CD4-positive, CD25-positive, alpha-beta regulatory T cell (primary cell): Measurements from ENCODE around the gene SMG9. TPM values are rescaled to one million over a fixed set of nuclear protein-coding genes. Genes with fewer than 3 reads are reported as not detected.

ENCODE experiments used
- ATAC-seq, 2 donors: fragments of 150-1000 bp; cut with Tn5 transposase; one replicate each; pipeline ENCODE4 v1.10.0; 2021; ENCODE audit warnings: low read depth in 2 of 2, moderate number of reproducible peaks in 2 of 2, moderate library complexity in 1 of 2
- DNase-seq, 3 donors: peaks; one replicate each; pipeline versions ENCODE4 v3.0.0 to v3.0.0-alpha.2; 2012 to 2022; ENCODE audit warnings: mixed read lengths in 1 of 3
- H3K27ac ChIP-seq: one replicate; pipeline ENCODE4 v1.7.0; 2013; ENCODE audit warnings: mild to moderate bottlenecking, low read length; ENCODE audit not compliant: insufficient read depth, poor library complexity, severe bottlenecking
- H3K27me3 ChIP-seq: one replicate; pipeline ENCODE4 v1.7.0; 2013; ENCODE audit warnings: low read length; ENCODE audit not compliant: control insufficient read depth, insufficient read depth
- H3K36me3 ChIP-seq: one replicate; pipeline ENCODE4 v1.7.0; 2013; ENCODE audit warnings: mild to moderate bottlenecking, low read length, moderate library complexity; ENCODE audit not compliant: control insufficient read depth, insufficient read depth
- H3K4me1 ChIP-seq: 2 replicates; pipeline ENCODE4 v1.7.0; 2013; ENCODE audit warnings: mild to moderate bottlenecking, low read length; ENCODE audit not compliant: insufficient read depth, control insufficient read depth, poor library complexity, severe bottlenecking
- H3K4me3 ChIP-seq: one replicate; pipeline ENCODE4 v1.7.0; 2013; ENCODE audit warnings: low read depth, mild to moderate bottlenecking, low read length, moderate library complexity
- H3K9me3 ChIP-seq, 2 experiments: 1 replicate in 1 of 2; 2 replicates in 1 of 2; pipeline ENCODE4 v1.7.0; 2013; ENCODE audit warnings: low read length in 2 of 2, mild to moderate bottlenecking in 1 of 2, moderate library complexity in 1 of 2; ENCODE audit not compliant: control insufficient read depth in 2 of 2
- H3K27ac Mint-ChIP-seq, 3 donors: one replicate each; pipeline ENCODE4 v1.8.0; 2020 to 2022; ENCODE audit warnings: mild to moderate bottlenecking in 3 of 3, mixed read lengths in 3 of 3, moderate library complexity in 2 of 3
- H3K27me3 Mint-ChIP-seq: one replicate; pipeline ENCODE4 v1.8.0; 2022; ENCODE audit warnings: mild to moderate bottlenecking, mixed read lengths
- H3K36me3 Mint-ChIP-seq: one replicate; pipeline ENCODE4 v1.8.0; 2020; ENCODE audit warnings: mixed read lengths
- H3K4me1 Mint-ChIP-seq, 4 donors: one replicate each; pipeline ENCODE4 v1.8.0; 2020 to 2022; ENCODE audit warnings: mixed read lengths in 4 of 4, mild to moderate bottlenecking in 1 of 4
- H3K4me3 Mint-ChIP-seq, 4 donors: one replicate each; pipeline ENCODE4 v1.8.0; 2020 to 2022; ENCODE audit warnings: mild to moderate bottlenecking in 4 of 4, mixed read lengths in 4 of 4, moderate library complexity in 3 of 4
- H3K9me3 Mint-ChIP-seq, 7 donors: one replicate each; pipeline ENCODE4 v1.8.0; 2020 to 2022; ENCODE audit warnings: mixed read lengths in 7 of 7, mild to moderate bottlenecking in 3 of 7, moderate library complexity in 2 of 7
- polyA plus RNA-seq, 4 donors: library from polyadenylated mRNA; unstranded; fragments of 300-500 nt; fragmentation: Illumina TruSeq; gene quantifications; one replicate each; pipeline ENCODE4 v1.2.3, GENCODE V29; 2021
- total RNA-seq: library from RNA; stranded (reverse); gene quantifications from one replicate; pipeline ENCODE4 v1.2.3, GENCODE V29; 2022

Gene SMG9
- total and polyA plus RNA-seq, 5 donors from 2014 or later = 3.4 to 40.7 (median 5.9) TPM

GRCh38 chr19:43797556-43797955 lies 42.8 kb upstream of the SMG9 start:
- Mint-ChIP-seq H3K36me3 (peaks cover 4% of the 10 kb centered on the region), H3K4me3 (no peak overlapping the region), H3K9me3 (peaks cover 0 to 3% (median 0%) of the 10 kb centered on the region in 7 donors), H3K27me3 (peaks cover 35% of the 10 kb centered on the region), H3K27ac (no peak overlapping the region), H3K4me1 (peaks cover 0 to 18% (median 0%) of the 10 kb centered on the region in 4 donors)
- Histone ChIP-seq H3K36me3 (no peaks in the 10 kb centered on the region), H3K27ac (no peak overlapping the region), H3K9me3 (no peaks in the 10 kb centered on the region), H3K27me3 (peaks cover 2% of the 10 kb centered on the region), H3K4me1 (peaks cover 9% of the 10 kb centered on the region), H3K4me3 (no peak overlapping the region)
- DNase-seq (no peak), ATAC-seq (no peak)

GRCh38 chr19:43797118-43797517 lies 42.4 kb upstream of the SMG9 start:
- Mint-ChIP-seq H3K36me3 (peaks cover 4% of the 10 kb centered on the region), H3K27ac (peak overlapping the region in 1 of 3 donors; percentile 87), H3K4me3 (peak overlapping the region in 1 of 4 donors; percentile 36), H3K9me3 (peaks cover 0 to 3% (median 0%) of the 10 kb centered on the region in 7 donors), H3K4me1 (peaks cover 0 to 18% (median 0%) of the 10 kb centered on the region in 4 donors), H3K27me3 (peaks cover 35% of the 10 kb centered on the region)
- H3K9me3 ChIP-seq = no peaks in the 10 kb centered on the region
- H3K27ac ChIP-seq = no peak overlapping the region
- no peak for ATAC-seq
- H3K36me3 ChIP-seq = no peaks in the 10 kb centered on the region
- peaks cover 9% of the 10 kb centered on the region for H3K4me1 ChIP-seq
- peaks cover 2% of the 10 kb centered on the region for H3K27me3 ChIP-seq
- H3K4me3 ChIP-seq = no peak overlapping the region
- DNase-seq = no peak

DNA sequence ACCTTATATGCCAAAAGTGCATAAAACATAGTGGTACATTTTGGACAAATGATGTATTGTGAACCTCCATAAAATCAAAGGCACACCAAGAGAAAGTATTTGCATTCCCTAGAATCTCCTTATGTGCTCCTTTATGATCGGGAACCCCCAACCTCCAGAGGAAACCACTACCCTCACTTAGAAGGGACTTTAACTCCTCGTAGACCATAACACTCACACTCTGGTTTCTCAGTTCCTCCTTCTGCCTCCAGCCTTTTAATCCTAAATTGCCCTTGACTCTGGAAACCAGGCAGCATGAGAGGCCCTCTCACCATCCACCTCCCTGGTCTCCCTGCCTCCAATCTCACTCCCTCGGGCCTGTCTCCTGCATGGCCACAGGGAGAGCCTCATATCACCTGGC lies 35.8 kb upstream of the SMG9 start:
- Mint-ChIP-seq H3K27me3 (peaks cover 24% of the 10 kb centered on the region), H3K4me3 (no peak overlapping the region), H3K9me3 (no peaks in the 10 kb centered on the region), H3K4me1 (peaks cover 0 to under 1% (median 0%) of the 10 kb centered on the region in 4 donors), H3K36me3 (no peaks in the 10 kb centered on the region), H3K27ac (no peak overlapping the region)
- H3K36me3 ChIP-seq = no peaks in the 10 kb centered on the region
- ATAC-seq (no peak), DNase-seq (no peak)
- H3K4me1 ChIP-seq = no peaks in the 10 kb centered on the region
- no peak overlapping the region for H3K4me3 ChIP-seq
- no peak overlapping the region for H3K27ac ChIP-seq
- peaks cover 2% of the 10 kb centered on the region for H3K27me3 ChIP-seq
- no peaks in the 10 kb centered on the region for H3K9me3 ChIP-seq

GRCh38 chr19:43789029-43789428 lies 34.3 kb upstream of the SMG9 start:
- no peaks in the 10 kb centered on the region for H3K9me3 ChIP-seq
- Mint-ChIP-seq H3K4me3 (no peak overlapping the region), H3K27me3 (peaks cover 13% of the 10 kb centered on the region), H3K36me3 (no peaks in the 10 kb centered on the region), H3K9me3 (no peaks in the 10 kb centered on the region), H3K27ac (no peak overlapping the region), H3K4me1 (peaks cover 4 to 16% (median 8%) of the 10 kb centered on the region in 4 donors)
- H3K4me1 ChIP-seq = peaks cover 13% of the 10 kb centered on the region
- no peak for DNase-seq
- no peak overlapping the region for H3K4me3 ChIP-seq
- peaks cover 2% of the 10 kb centered on the region for H3K27me3 ChIP-seq
- ATAC-seq = no peak
- no peak overlapping the region for H3K27ac ChIP-seq
- no peaks in the 10 kb centered on the region for H3K36me3 ChIP-seq

DNA sequence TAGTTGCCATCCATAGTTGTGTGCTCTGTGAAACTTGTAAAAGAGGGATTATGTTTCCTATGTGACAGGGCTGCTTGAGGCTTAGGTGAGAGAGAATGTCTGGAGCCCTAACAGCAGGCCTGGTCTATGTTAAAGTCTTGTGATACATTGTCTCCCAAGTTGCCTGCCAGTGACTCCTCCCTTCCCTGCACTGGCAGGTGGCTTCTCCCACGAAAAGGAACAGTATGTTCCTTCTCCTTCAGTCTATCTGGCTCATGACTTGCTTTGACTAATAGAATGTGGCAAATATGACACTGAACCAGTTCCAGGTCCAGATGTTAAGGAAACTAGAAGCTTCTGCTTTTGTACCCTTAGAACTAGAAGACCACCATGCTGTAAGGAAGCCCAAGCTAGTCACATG lies 31.9 kb upstream of the SMG9 start:
- no peak for ATAC-seq

DNA sequence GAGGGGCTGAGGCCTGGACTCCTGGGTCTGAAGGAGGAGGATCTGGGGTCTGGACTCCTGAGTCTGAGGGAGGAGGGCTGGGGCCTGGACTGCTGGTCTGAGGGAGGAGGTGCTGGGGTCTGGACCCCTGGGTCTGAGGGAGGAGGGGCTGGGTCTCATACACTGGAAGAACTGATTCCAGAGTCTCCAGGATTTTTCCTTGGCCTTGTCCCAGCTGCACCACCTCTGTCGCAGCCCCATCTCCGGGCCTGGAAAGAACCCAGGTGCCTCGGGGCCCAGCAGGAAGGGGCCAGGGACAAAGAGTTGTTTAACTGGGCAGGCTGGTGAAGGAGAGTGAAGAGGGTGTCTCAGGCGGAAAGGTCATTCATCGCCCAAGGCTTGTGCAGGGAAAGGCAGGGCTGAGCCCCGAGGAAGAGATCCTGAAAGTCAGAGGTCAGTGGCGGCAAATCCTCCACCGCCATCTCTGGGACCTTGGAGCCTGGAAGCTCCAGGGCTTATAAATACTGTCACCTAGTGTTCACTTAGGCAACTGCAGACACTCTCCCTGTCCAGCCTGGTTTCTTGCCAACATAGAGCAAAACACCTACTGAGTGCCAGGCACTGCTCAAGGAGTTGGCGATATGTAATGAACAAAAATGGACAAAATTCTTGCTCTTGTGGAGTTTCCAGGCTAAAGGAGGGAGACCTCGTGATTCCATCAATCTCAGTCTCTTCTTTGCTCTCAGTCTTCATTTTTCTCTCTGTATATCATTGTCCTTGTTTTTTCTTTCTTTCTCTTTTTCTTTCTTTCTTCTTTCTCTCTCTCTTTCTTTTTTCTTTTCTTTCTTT lies 30.4 kb upstream of the SMG9 start:
- peaks cover 4% of the 10 kb centered on the region for H3K27me3 Mint-ChIP-seq
- H3K9me3 ChIP-seq = no peaks in the 10 kb centered on the region
- no peaks in the 10 kb centered on the region for H3K9me3 Mint-ChIP-seq
- DNase-seq (peak; percentile 46 to 84 (median 66)), ATAC-seq (peak; percentile 22 to 32)
- peak overlapping the region; percentile 79 to 95 (median 94) for H3K27ac Mint-ChIP-seq
- H3K4me3 ChIP-seq = peak overlapping the region; percentile 40
- peaks cover 45% of the 10 kb centered on the region for H3K4me1 ChIP-seq
- H3K4me1 Mint-ChIP-seq = peaks cover 10 to 51% (median 32%) of the 10 kb centered on the region in 4 donors
- H3K36me3 Mint-ChIP-seq = no peaks in the 10 kb centered on the region
- peak overlapping the region; percentile 82 for H3K27ac ChIP-seq
- H3K36me3 ChIP-seq = no peaks in the 10 kb centered on the region
- H3K27me3 ChIP-seq = no peaks in the 10 kb centered on the region
- H3K4me3 Mint-ChIP-seq = peak overlapping the region; percentile 74 to 92 (median 82)

More for the DNA sequence above, 31.9 kb upstream of the SMG9 start:
- Histone ChIP-seq H3K4me1 (peaks cover 31% of the 10 kb centered on the region), H3K4me3 (no peak overlapping the region), H3K27me3 (no peaks in the 10 kb centered on the region), H3K27ac (no peak overlapping the region), H3K36me3 (no peaks in the 10 kb centered on the region), H3K9me3 (no peaks in the 10 kb centered on the region)
- Mint-ChIP-seq H3K9me3 (no peaks in the 10 kb centered on the region), H3K36me3 (no peaks in the 10 kb centered on the region), H3K4me1 (peaks cover 10 to 39% (median 24%) of the 10 kb centered on the region in 4 donors), H3K27me3 (peaks cover 4% of the 10 kb centered on the region), H3K27ac (no peak overlapping the region), H3K4me3 (no peak overlapping the region)
- no peak for DNase-seq

- Mint-ChIP-seq H3K27me3 (peaks cover 4% of the 10 kb centered on the region), H3K4me1 (peaks cover 10 to 59% (median 37%) of the 10 kb centered on the region in 4 donors), H3K27ac (peak overlapping the region; percentile 94 to 100 (median 97)), H3K9me3 (no peaks in the 10 kb centered on the region), H3K36me3 (no peaks in the 10 kb centered on the region), H3K4me3 (peak overlapping the region; percentile 64 to 95 (median 84))
- Histone ChIP-seq H3K4me3 (peak overlapping the region; percentile 57), H3K27ac (peak overlapping the region; percentile 82), H3K9me3 (no peaks in the 10 kb centered on the region), H3K4me1 (peaks cover 53% of the 10 kb centered on the region), H3K36me3 (no peaks in the 10 kb centered on the region), H3K27me3 (no peaks in the 10 kb centered on the region)
- ATAC-seq = peak; percentile 48 to 56
- peak; percentile 52 to 74 (median 57) for DNase-seq
Observed at GRCh38 chr19:43784241-43784980, 29.6 kb upstream of the SMG9 start.
